CD4-positive, alpha-beta T cell treated with Interferon gamma for 1 hour (primary cell): ENCODE measurements around the gene CHRDL2.

Experiments used
- DNase-seq: peaks from one replicate; pipeline ENCODE4 v3.0.0-alpha.2; 2020

CHRDL2 gene

GRCh38 chr11:74748211-74749126 is 17.2 kb upstream of the CHRDL2 start, which contains the start of gene RNF169:
RNF169 (plus strand) TSS chr11:74748849; CDS start chr11:74748881, 32 bp downstream.
- DNase-seq: peak; percentile 91

- DNase-seq: no peak
These were observed 15.6 kb upstream of the CHRDL2 start for GRCh38 chr11:74746868-74747267.

GRCh38 chr11:74744277-74744676 is 13.1 kb upstream of the CHRDL2 start:
- DNase-seq: no peak

- DNase-seq: no peak
These were observed 12.4 kb upstream of the CHRDL2 start for GRCh38 chr11:74743640-74744039.

GRCh38 chr11:74742070-74742469 is 10.8 kb upstream of the CHRDL2 start:
- DNase-seq: no peak

GRCh38 chr11:74739546-74740270 is 8.5 kb upstream of the CHRDL2 start:
- DNase-seq: peak; percentile 31

- no peak for DNase-seq
These were observed 4.8 kb upstream of the CHRDL2 start for GRCh38 chr11:74736031-74736430.

- no peak for DNase-seq
These were observed 4.2 kb upstream of the CHRDL2 start for GRCh38 chr11:74735365-74735928.

GRCh38 chr11:74734559-74734925 is 3.3 kb upstream of the CHRDL2 start:
- no peak for DNase-seq

GRCh38 chr11:74730571-74731260 is 510 bp downstream of the CHRDL2 start:
- DNase-seq: no peak

GRCh38 chr11:74729397-74729796 is 1.8 kb downstream of the CHRDL2 start:
- no peak for DNase-seq

GRCh38 chr11:74726547-74727182 is 4.6 kb downstream of the CHRDL2 start:
- peak; percentile 49 for DNase-seq

- DNase-seq: no peak
These were observed 5.5 kb downstream of the CHRDL2 start for GRCh38 chr11:74725701-74726100.

GRCh38 chr11:74723511-74723910 is 7.7 kb downstream of the CHRDL2 start:
- no peak for DNase-seq

GRCh38 chr11:74721479-74721835 is 9.8 kb downstream of the CHRDL2 start:
- no peak for DNase-seq

- no peak for DNase-seq
These were observed 10.4 kb downstream of the CHRDL2 start for GRCh38 chr11:74720596-74721478.

GRCh38 chr11:74719011-74719410 is 12.2 kb downstream of the CHRDL2 start:
- no peak for DNase-seq

GRCh38 chr11:74717221-74717969 is 13.8 kb downstream of the CHRDL2 start:
- no peak for DNase-seq

GRCh38 chr11:74714904-74715303 is 16.3 kb downstream of the CHRDL2 start:
- no peak for DNase-seq

- DNase-seq: no peak
These were observed 17.5 kb downstream of the CHRDL2 start for GRCh38 chr11:74713686-74714085.
